Measurements from ENCODE around the gene SFXN3.

Gene SFXN3

GRCh38 chr10:101038484-101038883, 7.5 kb downstream of the SFXN3 start:
- no peak for DNase-seq

GRCh38 chr10:101040061-101040460, 9.0 kb downstream of the SFXN3 start:
- DNase-seq = no peak

- DNase-seq = no peak
Observed at GRCh38 chr10:101040851-101041250, 9.8 kb downstream of the SFXN3 start.

- DNase-seq = peak; percentile 66
Observed at GRCh38 chr10:101041252-101041761, 10.3 kb downstream of the SFXN3 start.

- no peak for DNase-seq
Observed at GRCh38 chr10:101042118-101042517, 11.1 kb downstream of the SFXN3 start.

GRCh38 chr10:101042667-101043362, 11.8 kb downstream of the SFXN3 start:
- DNase-seq = peak; percentile 89

GRCh38 chr10:101043363-101043707, 12.3 kb downstream of the SFXN3 start:
- no peak for DNase-seq

GRCh38 chr10:101044117-101044516, 13.1 kb downstream of the SFXN3 start:
- no peak for DNase-seq

- no peak for DNase-seq
Observed at GRCh38 chr10:101046332-101047238, 15.6 kb downstream of the SFXN3 start.

- no peak for DNase-seq
Observed at GRCh38 chr10:101047268-101047667, 16.2 kb downstream of the SFXN3 start.

- DNase-seq = peak; percentile 71
Observed at GRCh38 chr10:101047961-101048892, 17.2 kb downstream of the SFXN3 start.

GRCh38 chr10:101050208-101051069, 19.4 kb downstream of the SFXN3 start:
- DNase-seq = peak; percentile 66

- no peak for DNase-seq
Observed at GRCh38 chr10:101052285-101052684, 21.3 kb downstream of the SFXN3 start.

GRCh38 chr10:101053516-101053915, 22.5 kb downstream of the SFXN3 start:
- DNase-seq = no peak

- DNase-seq = no peak
Observed at GRCh38 chr10:101054351-101054750, 23.3 kb downstream of the SFXN3 start.

GRCh38 chr10:101054876-101055275, 23.8 kb downstream of the SFXN3 start:
- no peak for DNase-seq

- no peak for DNase-seq
Observed at GRCh38 chr10:101055411-101055810, 24.4 kb downstream of the SFXN3 start.

GRCh38 chr10:101056365-101057151, 25.5 kb downstream of the SFXN3 start:
- no peak for DNase-seq

- peak; percentile 89 for DNase-seq
Observed at GRCh38 chr10:101060036-101060950, 29.3 kb downstream of the SFXN3 start.

Data from NCI-H345 (cell line).